Activated CD4-positive, alpha-beta T cell treated with anti-CD3 and anti-CD28 coated beads for 24 hours (primary cell): ENCODE measurements around the gene CAPN10.
A peak's percentile ranks its signal among the peaks of the same experiment; 100 is the strongest.
"Not testable (repeated sequence)": the region's sequence is repeated elsewhere in the genome, so short reads cannot be mapped to it uniquely, and the experiment has no call there.

ENCODE experiments used
- DNase-seq, 2 donors: peaks; one replicate each; pipeline ENCODE4 v3.0.0-alpha.2; 2020; ENCODE audit warnings: low read depth in 2 of 2

CAPN10 gene

GRCh38 chr2:240586198-240586918, at the start of gene CAPN10:
Gene CAPN10, plus strand, starts transcription at chr2:240586734. Its CDS starts 178 bp downstream, at chr2:240586912.
- DNase-seq, result peak; percentile 93

GRCh38 chr2:240538031-240538780, 48.3 kb upstream of the CAPN10 start:
- DNase-seq, result no peak

- DNase-seq, result not testable (repeated sequence)
These were observed 47.4 kb upstream of the CAPN10 start for GRCh38 chr2:240539101-240539500.

GRCh38 chr2:240539906-240540305, 46.6 kb upstream of the CAPN10 start:
- no peak for DNase-seq

- no peak for DNase-seq
These were observed 35.2 kb upstream of the CAPN10 start for GRCh38 chr2:240551288-240551687.

GRCh38 chr2:240551811-240552210, 34.7 kb upstream of the CAPN10 start:
- DNase-seq, result no peak

- DNase-seq, result no peak
These were observed 32.5 kb upstream of the CAPN10 start for GRCh38 chr2:240553956-240554480.

- no peak for DNase-seq
These were observed 31.6 kb upstream of the CAPN10 start for GRCh38 chr2:240554767-240555493.

GRCh38 chr2:240555541-240556250, 30.8 kb upstream of the CAPN10 start:
- DNase-seq, result no peak

- DNase-seq, result peak; percentile 46 to 54
These were observed 29.9 kb upstream of the CAPN10 start for GRCh38 chr2:240556553-240557100.

GRCh38 chr2:240557101-240557751, 29.3 kb upstream of the CAPN10 start:
- no peak for DNase-seq

- DNase-seq, result peak; percentile 47 to 58
These were observed 28.7 kb upstream of the CAPN10 start, which contains the start of gene ANKMY1 for GRCh38 chr2:240557808-240558207. Gene ANKMY1, minus strand, starts transcription at chr2:240557988. Its CDS starts 653 bp downstream, at chr2:240557335.

GRCh38 chr2:240558236-240558761, 28.2 kb upstream of the CAPN10 start:
- no peak for DNase-seq

- DNase-seq, result no peak
These were observed 27.2 kb upstream of the CAPN10 start for GRCh38 chr2:240559286-240559685.

GRCh38 chr2:240560084-240560479, 26.5 kb upstream of the CAPN10 start, which contains the start of gene DUSP28:
Gene DUSP28, plus strand, starts transcription at chr2:240560357. Its CDS starts 328 bp downstream, at chr2:240560685.
- peak; percentile 84 for DNase-seq

GRCh38 chr2:240560480-240561324, 25.8 kb upstream of the CAPN10 start:
- peak; percentile 99 to 100 for DNase-seq

GRCh38 chr2:240561325-240561971, 25.1 kb upstream of the CAPN10 start:
- no peak for DNase-seq

GRCh38 chr2:240563231-240563630, 23.3 kb upstream of the CAPN10 start:
- not testable (repeated sequence) for DNase-seq
